Stimulated activated CD4-positive, alpha-beta T cell treated with anti-CD3 and anti-CD28 coated beads, Interleukin-12 subunit alpha, Interleukin-12 subunit beta, amount 100 ng/mL, for 48 hours (primary cell): ENCODE data around the gene MT1H.
A peak's percentile ranks its signal among the peaks of the same experiment; 100 is the strongest.
"Not testable (repeated sequence)": the region's sequence is repeated elsewhere in the genome, so short reads cannot be mapped to it uniquely, and the experiment has no call there.

ENCODE experiments used
- DNase-seq, 3 donors: peaks; one replicate each; pipeline ENCODE4 v3.0.0-alpha.2; 2020; ENCODE audit warnings: low read depth in 2 of 3, low spot score in 1 of 3

Gene MT1H

DNA sequence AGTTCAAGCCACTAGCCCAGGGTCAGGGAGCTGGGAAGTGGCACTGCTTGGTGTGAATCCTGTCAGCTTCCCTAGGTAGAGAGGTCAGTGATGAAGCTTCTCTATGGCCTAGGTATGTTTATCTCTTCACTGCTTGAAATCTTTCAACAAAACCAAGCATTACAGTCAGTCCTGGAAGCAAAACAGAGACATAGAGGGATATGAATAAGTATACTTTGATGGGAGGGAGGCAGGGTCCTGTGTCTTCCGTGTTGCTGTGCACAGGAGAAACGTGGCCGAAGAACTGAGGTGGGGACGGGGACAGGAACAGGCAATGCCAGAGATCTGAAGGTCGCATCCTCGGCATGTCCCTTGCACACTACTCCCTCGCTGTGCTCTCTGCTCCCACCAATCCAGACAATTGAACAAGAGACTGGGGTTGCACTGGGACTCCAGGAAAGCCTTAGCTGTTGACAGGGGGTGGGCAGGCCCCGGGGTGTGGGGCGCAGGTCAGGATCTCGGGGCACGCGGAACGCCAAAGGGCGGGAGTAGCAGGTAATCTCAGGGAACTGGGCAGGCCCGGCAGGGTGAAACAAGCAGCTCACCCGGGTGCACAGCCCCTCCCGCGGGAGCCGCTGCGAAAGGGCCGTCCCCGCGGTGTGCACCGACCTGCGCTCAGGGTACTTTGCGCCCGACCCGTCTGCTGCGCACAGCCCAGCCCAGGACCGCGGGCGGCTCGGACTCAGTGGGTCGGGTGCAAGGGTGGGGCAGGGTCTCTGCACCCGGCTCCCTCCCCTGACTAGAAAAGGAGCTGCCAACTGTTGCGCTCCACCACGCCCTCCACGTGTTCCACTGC is at the start of gene MT1H:
MT1H (plus strand) TSS at position 810 of the 835 bp plus-strand sequence. CDS start 71 bp downstream, outside the sequence.
- no peak for DNase-seq

DNA sequence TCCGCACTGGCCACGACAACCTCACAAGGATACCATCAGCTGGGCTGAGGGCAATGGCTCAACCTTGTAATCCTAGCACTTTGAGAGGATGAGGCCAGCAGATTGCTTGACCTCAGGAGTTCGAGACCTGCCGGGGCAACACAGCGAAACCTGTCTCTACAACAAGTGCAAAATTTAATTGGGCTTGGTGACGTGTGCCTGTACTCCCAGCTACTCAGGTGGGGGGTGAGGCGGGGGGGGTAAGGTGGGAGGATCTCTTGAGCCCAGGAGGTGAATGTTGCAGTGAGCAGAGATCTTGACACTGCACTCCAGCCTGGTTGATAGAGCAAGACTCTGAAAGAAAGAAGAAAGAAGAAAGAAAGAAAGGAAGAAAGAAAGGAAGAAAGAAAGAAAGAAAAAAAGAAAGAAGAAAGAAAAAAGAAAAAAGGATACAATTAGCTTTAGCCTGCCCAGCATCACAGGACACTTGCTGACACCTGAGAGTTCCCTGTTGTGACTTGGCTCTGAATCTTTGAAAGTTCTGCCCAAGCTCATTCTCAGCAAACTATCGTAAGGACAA is 49.2 kb upstream of the MT1H start:
- DNase-seq, result no peak

DNA sequence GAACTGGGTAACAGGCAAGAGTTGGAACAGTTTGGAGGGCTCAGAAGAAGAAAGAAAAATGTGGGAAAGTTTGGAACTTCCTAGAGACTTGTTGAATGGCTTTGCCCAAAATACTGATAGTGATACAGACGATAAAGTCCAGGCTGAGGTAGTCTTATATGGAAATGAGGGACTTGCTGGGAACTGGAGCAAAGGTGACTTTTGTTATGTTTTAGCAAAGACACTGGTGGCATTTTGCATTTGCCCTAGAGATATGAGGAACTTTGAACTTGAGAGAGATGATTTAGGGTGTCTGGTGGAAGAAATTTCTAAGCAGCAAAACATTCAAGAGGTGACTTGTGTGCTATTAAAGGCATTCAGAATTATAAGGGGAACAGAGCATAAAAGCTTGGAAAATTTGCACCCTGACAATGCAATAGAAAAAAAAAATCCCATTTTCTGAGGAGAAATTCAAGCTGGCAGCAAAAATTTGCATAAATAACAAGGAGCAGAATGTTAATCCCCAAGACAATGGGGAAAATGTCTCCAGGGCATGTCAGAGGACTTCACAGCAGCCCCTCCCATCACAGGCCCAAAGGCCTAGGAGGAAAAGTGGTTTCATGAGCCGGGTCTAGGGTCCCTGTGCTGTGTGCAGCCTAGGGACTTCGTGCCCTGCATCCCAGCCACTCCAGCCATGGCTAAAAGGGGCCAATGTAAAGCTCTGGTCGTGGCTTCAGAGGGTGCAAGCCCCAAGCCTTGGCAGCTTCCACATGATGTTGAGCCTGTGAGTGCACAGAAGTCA is 47.8 kb upstream of the MT1H start:
- not testable (repeated sequence) for DNase-seq

- not testable (repeated sequence) for DNase-seq
These were observed 46.4 kb upstream of the MT1H start for GRCh38 chr16:56623184-56623583.

DNA sequence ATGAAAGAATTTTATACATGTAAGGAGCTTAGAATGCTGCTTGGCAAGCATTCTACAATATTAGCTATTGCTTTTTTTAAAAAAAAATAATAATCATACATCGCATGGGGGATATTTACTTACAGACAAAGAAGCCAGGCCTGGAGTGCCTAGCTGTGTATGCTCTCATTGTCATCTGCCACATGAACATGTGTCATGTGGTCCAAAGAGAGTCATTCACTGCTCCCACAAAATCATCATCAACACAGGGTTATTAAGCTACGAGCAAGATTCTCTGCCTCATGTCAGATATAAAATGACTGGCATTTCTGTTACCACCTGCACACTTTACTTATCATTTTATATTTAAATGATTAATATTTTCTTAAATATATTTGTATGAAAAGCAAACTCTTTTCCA is 46.0 kb upstream of the MT1H start:
- DNase-seq, result no peak

- peak in 2 of 3 donors; percentile 58 to 62 for DNase-seq
These were observed 44.3 kb upstream of the MT1H start, which contains the start of gene MT1E for GRCh38 chr16:56625140-56625942. TSS of gene MT1E (plus strand) at chr16:56625781. CDS start at chr16:56625852, 71 bp downstream.

GRCh38 chr16:56625943-56626654 is 43.5 kb upstream of the MT1H start:
- DNase-seq, result no peak

DNA sequence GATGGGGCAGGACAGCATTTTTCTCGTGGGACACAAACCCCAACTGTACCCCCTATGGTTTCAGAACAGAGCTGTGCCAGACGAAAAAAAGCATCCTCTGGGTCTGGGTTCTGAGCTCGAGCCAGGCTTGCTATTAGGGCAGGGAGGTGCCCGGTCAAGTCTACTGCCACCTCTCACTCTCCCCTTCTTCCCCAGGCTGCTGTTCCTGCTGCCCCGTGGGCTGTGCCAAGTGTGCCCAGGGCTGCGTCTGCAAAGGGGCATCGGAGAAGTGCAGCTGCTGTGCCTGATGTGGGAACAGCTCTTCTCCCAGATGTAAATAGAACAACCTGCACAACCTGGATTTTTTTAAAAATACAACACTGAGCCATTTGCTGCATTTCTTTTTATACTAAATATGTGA is 42.9 kb upstream of the MT1H start:
- DNase-seq, result no peak

- DNase-seq, result no peak
These were observed 40.9 kb upstream of the MT1H start for GRCh38 chr16:56628486-56629350.

GRCh38 chr16:56629531-56629930 is 40.1 kb upstream of the MT1H start:
- DNase-seq, result no peak

GRCh38 chr16:56630134-56630533 is 39.5 kb upstream of the MT1H start:
- DNase-seq, result no peak

DNA sequence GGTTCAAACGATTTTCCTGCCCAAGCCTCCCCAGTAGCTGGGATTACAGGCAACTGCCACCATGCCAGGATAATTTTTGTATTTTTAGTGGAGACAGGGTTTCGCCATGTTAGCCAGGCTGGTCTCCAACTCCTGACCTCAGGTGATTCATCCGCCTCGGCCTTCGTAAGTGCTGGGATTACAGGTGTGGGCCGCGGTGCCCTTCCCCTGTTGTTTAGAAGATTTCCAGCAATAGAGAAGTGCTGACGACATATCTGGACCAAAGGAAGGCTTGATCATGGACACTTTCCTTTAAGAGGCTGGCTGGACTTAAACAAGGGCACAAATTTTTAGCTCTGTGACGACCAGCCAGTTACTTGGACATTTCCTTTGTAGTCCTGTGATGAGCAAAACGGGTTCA is 38.4 kb upstream of the MT1H start:
- DNase-seq, result no peak

- DNase-seq, result no peak
These were observed 37.8 kb upstream of the MT1H start for GRCh38 chr16:56631832-56632155.

- DNase-seq, result no peak
These were observed 37.3 kb upstream of the MT1H start, which contains the start of gene MT1M for GRCh38 chr16:56632156-56632847. TSS of gene MT1M (plus strand) at chr16:56632659. CDS start at chr16:56632732, 73 bp downstream.

DNA sequence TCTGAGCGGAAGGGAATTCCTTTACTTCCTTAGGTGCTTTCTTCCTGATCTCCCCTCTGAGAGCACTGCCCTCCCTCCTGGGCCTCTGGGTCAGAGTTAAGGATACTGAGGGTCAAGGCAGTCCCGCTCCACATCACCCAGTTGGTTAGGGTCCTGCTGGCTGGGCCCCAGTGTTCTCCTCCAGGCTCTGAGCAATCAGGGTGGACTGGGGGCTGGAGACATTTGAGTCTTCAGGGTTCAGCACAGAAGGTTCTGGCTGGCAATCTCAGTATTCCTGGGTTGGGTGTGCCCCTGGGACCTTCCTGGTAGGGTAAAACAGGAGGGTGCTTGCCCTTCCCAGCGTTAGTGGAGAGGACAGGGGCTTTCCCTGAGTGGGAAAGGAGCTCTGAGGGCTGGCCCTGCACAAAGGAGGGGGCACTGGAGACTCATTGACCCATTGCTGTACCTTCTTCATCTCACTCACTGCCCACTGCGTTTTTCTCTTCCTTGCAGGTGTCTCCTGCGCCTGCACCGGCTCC is 36.7 kb upstream of the MT1H start:
- DNase-seq, result no peak

DNA sequence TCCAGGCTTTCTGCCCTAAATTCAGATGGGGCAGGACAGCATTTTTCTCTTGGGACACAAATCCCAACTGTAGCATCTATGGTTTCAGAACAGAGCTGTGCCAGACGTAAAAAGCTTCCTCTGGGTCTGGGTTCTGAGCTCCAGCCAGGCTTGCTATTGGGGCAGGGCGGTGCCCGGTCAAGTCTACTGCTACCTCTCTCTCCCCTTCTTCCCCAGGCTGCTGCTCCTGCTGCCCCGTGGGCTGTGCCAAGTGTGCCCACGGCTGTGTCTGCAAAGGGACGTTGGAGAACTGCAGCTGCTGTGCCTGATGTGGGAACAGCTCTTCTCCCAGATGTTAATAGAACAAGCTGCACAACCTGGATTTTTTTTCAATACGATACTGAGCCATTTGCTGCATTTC is 36.1 kb upstream of the MT1H start:
- no peak for DNase-seq

DNA sequence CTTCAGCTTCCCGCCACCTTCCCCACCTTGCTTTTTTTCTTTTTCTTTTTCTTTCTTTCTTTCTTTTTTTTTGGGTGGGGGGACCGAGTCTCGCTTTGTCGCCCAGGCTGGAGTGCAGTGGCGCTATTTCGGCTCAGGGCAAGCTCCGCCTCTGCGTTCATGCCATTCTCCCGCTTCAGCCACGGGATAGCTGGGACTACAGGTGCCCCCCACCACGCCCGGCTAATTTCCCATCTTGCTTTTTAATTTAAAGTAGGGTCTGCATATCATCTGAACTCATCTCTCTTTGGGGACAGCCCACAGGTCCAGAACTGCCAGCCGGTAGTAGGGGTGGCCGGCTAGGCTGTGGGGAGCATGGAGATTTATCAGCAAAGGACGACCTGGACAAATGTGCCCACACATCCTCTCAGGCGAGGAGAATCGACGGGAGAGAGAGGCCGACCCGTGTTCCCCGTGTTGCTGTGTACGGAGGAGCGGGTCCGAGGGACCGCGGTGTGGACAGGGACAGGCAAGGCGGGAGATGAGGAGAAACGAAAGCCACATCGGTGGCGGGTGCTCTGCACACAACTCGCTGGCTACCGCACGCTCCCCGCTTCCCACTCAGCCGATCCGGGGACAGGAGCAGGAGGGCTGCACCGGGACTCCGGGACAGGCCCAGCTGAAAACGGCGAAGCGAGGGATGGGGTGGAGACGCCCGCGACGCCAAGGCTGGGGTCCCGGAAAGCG is 34.7 kb upstream of the MT1H start:
- DNase-seq, result no peak

DNA sequence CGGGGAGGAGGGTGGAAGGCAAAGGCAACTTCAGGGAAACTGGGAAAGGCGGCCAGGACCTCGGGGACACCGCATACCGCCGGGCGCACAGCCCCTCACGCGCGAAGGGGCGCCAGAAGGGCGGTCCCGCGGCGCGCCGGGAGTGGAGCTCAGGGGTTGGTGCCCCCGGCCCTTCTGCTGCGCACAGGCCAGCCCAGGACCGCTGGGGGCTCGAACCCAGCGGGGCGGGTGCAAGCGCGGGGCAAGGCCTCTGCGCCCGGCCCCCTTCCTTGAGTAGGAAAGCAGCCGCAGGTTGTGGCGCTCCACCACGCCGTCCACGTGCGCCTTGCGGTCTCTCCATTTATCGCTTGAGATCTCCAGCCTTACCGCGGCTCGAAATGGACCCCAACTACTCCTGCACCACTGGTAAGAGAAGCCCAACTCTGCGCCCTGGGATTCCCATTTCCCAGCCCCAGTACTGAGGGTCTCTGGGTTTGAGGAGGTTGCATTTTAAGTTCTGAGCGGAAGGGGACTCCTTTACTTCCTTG is 34.1 kb upstream of the MT1H start:
- DNase-seq, result no peak
